Measurements from ENCODE around the gene SOX5. TPM values are rescaled to one million over a fixed set of nuclear protein-coding genes. Genes with fewer than 3 reads are reported as not detected.
"Not testable (repeated sequence)": the region's sequence is repeated elsewhere in the genome, so short reads cannot be mapped to it uniquely, and the experiment has no call there.

Gene SOX5
- polyA plus RNA-seq, 6 donors from 2014 or later = 1.7 to 6.3 (median 3.0) TPM; not detected in 1

- not testable (repeated sequence) for H3K4me1 Mint-ChIP-seq; H3K36me3 Mint-ChIP-seq; H3K27ac Mint-ChIP-seq; H3K4me3 Mint-ChIP-seq; H3K27me3 Mint-ChIP-seq; DNase-seq; ATAC-seq (ENCODE audit: low read depth in 2 of 2)
- peaks cover 0 to 10% (median 6%) of the 10 kb centered on the region in 7 donors for H3K9me3 Mint-ChIP-seq
These were observed 443.7 kb downstream of the SOX5 start for GRCh38 chr12:23505736-23506135.

DNA sequence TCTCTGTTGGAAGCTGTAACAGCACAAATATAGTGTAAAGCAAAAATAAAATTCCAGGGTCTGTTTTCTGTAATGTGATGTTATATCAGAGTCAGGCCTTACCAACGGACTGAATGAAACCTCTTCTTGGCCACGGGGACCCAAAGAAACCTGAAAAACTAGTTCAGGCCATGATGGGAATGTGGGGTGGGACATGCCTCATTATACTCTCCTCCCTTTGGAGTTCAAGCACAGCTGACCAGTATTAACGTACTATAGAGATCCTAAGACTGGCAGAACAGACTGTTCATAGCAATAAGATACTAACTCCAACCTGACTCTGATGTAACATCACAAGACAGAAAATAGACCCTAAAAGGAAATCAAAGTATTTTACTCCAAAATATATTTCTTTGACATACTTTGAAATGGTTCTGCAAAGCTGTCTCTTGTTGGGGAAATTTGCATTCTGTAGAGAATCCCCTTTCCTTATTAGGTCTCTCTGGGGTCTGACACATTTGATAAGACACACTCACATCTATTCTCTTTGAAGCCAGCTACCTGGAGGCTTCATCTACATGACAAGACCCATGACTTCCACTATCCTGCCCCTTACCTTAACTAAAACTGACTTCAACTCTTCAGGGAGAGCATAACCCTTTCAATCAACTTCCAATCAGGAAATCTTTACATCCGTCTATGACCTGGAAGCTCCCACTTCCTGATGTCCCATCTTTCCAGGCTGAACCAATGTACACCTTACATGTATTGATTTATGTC is 444.6 kb downstream of the SOX5 start:
- Mint-ChIP-seq H3K27me3 (no peaks in the 10 kb centered on the region), H3K27ac (no peak overlapping the region), H3K36me3 (no peaks in the 10 kb centered on the region), H3K9me3 (peaks cover 0 to 9% (median 2%) of the 10 kb centered on the region in 7 donors), H3K4me1 (no peaks in the 10 kb centered on the region), H3K4me3 (no peak overlapping the region)
- no peak for ATAC-seq (ENCODE audit: low read depth in 2 of 2)
- no peak for DNase-seq

DNA sequence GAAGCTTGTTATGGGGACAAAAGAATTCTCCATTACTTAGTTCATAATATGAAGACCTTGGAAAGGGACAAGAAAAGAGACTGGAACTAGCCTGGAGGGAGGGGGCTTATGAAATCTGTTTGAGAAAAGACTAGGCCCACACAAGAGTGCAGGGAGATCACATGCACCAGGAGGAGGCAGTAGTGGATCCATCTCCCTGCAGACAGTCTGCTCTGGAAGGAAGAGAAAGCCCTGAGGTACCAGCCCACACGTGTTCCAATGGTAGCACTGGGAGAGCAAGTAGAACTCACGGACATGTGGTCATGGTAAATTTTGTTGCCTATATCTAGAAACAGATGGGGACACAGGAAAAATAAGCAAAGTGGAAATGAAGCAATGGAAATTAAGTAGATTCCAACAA is 445.4 kb downstream of the SOX5 start:
- Mint-ChIP-seq H3K36me3 (no peaks in the 10 kb centered on the region), H3K27me3 (no peaks in the 10 kb centered on the region), H3K4me3 (no peak overlapping the region), H3K9me3 (peaks cover 0 to 9% (median 2%) of the 10 kb centered on the region in 7 donors), H3K4me1 (no peaks in the 10 kb centered on the region), H3K27ac (no peak overlapping the region)
- ATAC-seq (ENCODE audit: low read depth in 2 of 2) (no peak), DNase-seq (no peak)

- DNase-seq = no peak
- H3K4me3 Mint-ChIP-seq = no peak overlapping the region
- H3K27ac Mint-ChIP-seq = no peak overlapping the region
- ATAC-seq (ENCODE audit: low read depth in 2 of 2) = no peak
- H3K4me1 Mint-ChIP-seq = no peaks in the 10 kb centered on the region
- peaks cover 0 to 14% (median 2%) of the 10 kb centered on the region in 7 donors for H3K9me3 Mint-ChIP-seq
- H3K36me3 Mint-ChIP-seq = no peaks in the 10 kb centered on the region
- no peaks in the 10 kb centered on the region for H3K27me3 Mint-ChIP-seq
These were observed 445.9 kb downstream of the SOX5 start for GRCh38 chr12:23503544-23503943.

DNA sequence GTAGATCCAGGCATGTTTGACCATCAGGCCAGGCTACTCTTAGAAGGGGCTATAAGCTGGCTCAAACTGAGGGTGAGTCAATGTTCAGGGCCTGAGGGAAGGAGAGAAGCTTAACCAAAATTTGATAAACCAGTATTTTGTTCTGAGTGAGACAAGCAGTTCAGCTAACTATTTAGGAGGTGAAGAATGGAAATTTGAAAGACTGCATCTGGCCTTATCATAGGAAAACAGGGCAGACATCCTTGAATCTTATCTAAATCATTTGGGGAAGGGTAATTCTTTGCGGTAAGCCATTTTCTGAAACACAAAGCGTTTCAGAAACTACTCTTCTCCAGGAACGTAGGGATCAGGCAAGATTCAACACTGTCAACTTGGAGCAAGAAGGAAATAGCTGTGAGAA is 447.2 kb downstream of the SOX5 start:
- Mint-ChIP-seq H3K4me1 (no peaks in the 10 kb centered on the region), H3K4me3 (no peak overlapping the region), H3K9me3 (peaks cover 0 to 18% (median 2%) of the 10 kb centered on the region in 7 donors), H3K36me3 (no peaks in the 10 kb centered on the region), H3K27ac (no peak overlapping the region), H3K27me3 (no peaks in the 10 kb centered on the region)
- ATAC-seq (ENCODE audit: low read depth in 2 of 2) (no peak), DNase-seq (no peak)

GRCh38 chr12:23495472-23495871 is 454.0 kb downstream of the SOX5 start:
- Mint-ChIP-seq H3K27me3 (no peaks in the 10 kb centered on the region), H3K4me3 (no peak overlapping the region), H3K27ac (no peak overlapping the region), H3K4me1 (no peaks in the 10 kb centered on the region), H3K36me3 (no peaks in the 10 kb centered on the region), H3K9me3 (peaks cover 0 to 18% (median 5%) of the 10 kb centered on the region in 7 donors)
- DNase-seq (no peak), ATAC-seq (ENCODE audit: low read depth in 2 of 2) (no peak)

DNA sequence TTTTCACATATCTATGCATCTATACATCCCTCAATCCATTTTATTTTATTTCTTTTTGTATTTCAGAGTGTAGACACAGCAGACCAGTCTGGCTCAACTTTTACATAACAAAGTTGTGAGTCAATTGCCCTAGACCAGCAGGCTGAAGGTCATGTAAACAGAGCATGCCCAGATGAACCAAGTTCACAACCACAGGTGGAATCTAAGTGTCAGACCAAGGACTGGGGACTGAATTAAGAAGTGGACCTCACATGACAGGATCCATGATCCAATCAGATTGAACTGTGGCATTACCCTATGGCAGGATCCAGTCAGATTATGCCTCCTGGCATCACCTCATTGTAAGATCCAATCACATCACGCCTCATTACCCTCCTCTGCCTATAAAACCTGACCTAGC is 455.8 kb downstream of the SOX5 start:
- H3K4me3 Mint-ChIP-seq = no peak overlapping the region
- H3K4me1 Mint-ChIP-seq = no peaks in the 10 kb centered on the region
- ATAC-seq (ENCODE audit: low read depth in 2 of 2) (no peak), DNase-seq (no peak)
- no peak overlapping the region for H3K27ac Mint-ChIP-seq
- H3K27me3 Mint-ChIP-seq = no peaks in the 10 kb centered on the region
- H3K9me3 Mint-ChIP-seq = peaks cover 0 to 16% (median 6%) of the 10 kb centered on the region in 7 donors
- no peaks in the 10 kb centered on the region for H3K36me3 Mint-ChIP-seq

DNA sequence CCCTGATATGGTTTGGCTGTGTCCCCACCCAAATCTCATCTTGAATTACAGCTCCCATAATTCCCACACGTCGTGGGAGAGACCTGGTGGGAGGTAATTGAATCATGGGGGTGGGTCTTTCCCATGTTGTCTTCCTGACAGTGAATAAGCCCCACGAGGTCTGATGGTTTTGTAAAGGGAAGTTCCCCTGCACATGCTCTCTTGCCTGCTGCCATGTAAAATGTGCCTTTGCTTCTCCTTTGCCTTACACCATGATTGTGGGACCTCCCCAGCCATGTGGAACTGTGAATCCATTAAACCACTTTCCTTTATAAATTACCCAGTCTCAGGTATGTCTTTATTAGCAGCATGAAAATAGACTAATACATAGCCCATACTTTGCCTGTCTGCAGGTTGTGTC is 458.4 kb downstream of the SOX5 start:
- not testable (repeated sequence) for H3K27ac Mint-ChIP-seq; DNase-seq; ATAC-seq (ENCODE audit: low read depth in 2 of 2); H3K4me3 Mint-ChIP-seq; H3K4me1 Mint-ChIP-seq; H3K36me3 Mint-ChIP-seq; H3K27me3 Mint-ChIP-seq
- H3K9me3 Mint-ChIP-seq = peaks cover 0 to 14% (median 4%) of the 10 kb centered on the region in 7 donors

GRCh38 chr12:23488130-23488529 is 461.3 kb downstream of the SOX5 start:
- Mint-ChIP-seq H3K36me3 (no peaks in the 10 kb centered on the region), H3K9me3 (peaks cover 3 to 21% (median 5%) of the 10 kb centered on the region in 7 donors), H3K27ac (no peak overlapping the region), H3K27me3 (no peaks in the 10 kb centered on the region), H3K4me1 (no peaks in the 10 kb centered on the region), H3K4me3 (no peak overlapping the region)
- no peak for ATAC-seq (ENCODE audit: low read depth in 2 of 2)
- DNase-seq = no peak

- Mint-ChIP-seq H3K27me3 (no peaks in the 10 kb centered on the region), H3K36me3 (no peaks in the 10 kb centered on the region), H3K4me3 (no peak overlapping the region), H3K27ac (peak overlapping the region in 1 of 6 donors; percentile 6), H3K4me1 (no peaks in the 10 kb centered on the region), H3K9me3 (peaks cover 5 to 18% (median 9%) of the 10 kb centered on the region in 7 donors)
- ATAC-seq (ENCODE audit: low read depth in 2 of 2) (no peak), DNase-seq (no peak)
These were observed 465.2 kb downstream of the SOX5 start for GRCh38 chr12:23484238-23484637.

DNA sequence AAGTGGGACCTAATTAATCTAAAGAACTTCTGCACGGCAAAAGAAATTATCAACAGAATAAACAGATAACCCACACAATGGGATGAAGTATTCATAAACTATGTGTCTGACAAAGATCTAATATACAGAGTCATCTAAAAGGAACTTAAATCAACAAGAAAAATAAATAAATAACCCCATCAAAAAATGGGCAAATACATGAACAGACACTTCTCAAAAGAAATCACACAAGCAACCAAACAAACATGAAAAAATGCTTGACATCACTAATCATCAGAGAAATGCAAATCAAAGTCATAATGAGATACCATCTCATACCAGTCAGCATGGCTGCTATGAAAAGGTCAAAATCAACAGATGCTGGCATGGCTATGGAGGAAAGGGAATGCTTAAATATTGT is 466.9 kb downstream of the SOX5 start:
- Mint-ChIP-seq H3K27me3 (no peaks in the 10 kb centered on the region), H3K27ac (no peak overlapping the region), H3K9me3 (peaks cover 12 to 34% (median 15%) of the 10 kb centered on the region in 7 donors), H3K4me3 (no peak overlapping the region), H3K36me3 (no peaks in the 10 kb centered on the region), H3K4me1 (no peaks in the 10 kb centered on the region)
- ATAC-seq (ENCODE audit: low read depth in 2 of 2) (no peak), DNase-seq (no peak)

Measured in naive B cell (primary cell).